Activated naive CD4-positive, alpha-beta T cell treated with anti-CD3 and anti-CD28 coated beads, Interleukin-2, amount 10 ng/mL, durations not matched to agents 7 days and 5 days (primary cell): ENCODE data around the gene LAMB3.

ENCODE experiments used
- CTCF ChIA-PET: fragments of 350-600 bp; sonication (Branson Sonifier 250); formaldehyde crosslinking; loops from one replicate; lab custom pipeline; 2021; ENCODE audit warnings: antibody characterized with exemption; lab: Charles Lee
- DNase-seq: peaks from one replicate; pipeline ENCODE4 v3.0.0-alpha.2; 2020
- H3K27ac Mint-ChIP-seq: one replicate; pipeline ENCODE4 v1.8.0; 2021; ENCODE audit warnings: mild to moderate bottlenecking, moderate library complexity, mixed read lengths
- H3K27me3 Mint-ChIP-seq: one replicate; pipeline ENCODE4 v1.8.0; 2021; ENCODE audit warnings: mild to moderate bottlenecking, mixed read lengths
- H3K36me3 Mint-ChIP-seq: one replicate; pipeline ENCODE4 v1.8.0; 2021; ENCODE audit warnings: mixed read lengths
- H3K4me1 Mint-ChIP-seq: one replicate; pipeline ENCODE4 v1.8.0; 2021; ENCODE audit warnings: mixed read lengths
- H3K4me3 Mint-ChIP-seq: one replicate; pipeline ENCODE4 v1.8.0; 2021; ENCODE audit warnings: mild to moderate bottlenecking, moderate library complexity, mixed read lengths
- H3K9me3 Mint-ChIP-seq: one replicate; pipeline ENCODE4 v1.8.0; 2021; ENCODE audit warnings: mixed read lengths

Gene LAMB3

DNA sequence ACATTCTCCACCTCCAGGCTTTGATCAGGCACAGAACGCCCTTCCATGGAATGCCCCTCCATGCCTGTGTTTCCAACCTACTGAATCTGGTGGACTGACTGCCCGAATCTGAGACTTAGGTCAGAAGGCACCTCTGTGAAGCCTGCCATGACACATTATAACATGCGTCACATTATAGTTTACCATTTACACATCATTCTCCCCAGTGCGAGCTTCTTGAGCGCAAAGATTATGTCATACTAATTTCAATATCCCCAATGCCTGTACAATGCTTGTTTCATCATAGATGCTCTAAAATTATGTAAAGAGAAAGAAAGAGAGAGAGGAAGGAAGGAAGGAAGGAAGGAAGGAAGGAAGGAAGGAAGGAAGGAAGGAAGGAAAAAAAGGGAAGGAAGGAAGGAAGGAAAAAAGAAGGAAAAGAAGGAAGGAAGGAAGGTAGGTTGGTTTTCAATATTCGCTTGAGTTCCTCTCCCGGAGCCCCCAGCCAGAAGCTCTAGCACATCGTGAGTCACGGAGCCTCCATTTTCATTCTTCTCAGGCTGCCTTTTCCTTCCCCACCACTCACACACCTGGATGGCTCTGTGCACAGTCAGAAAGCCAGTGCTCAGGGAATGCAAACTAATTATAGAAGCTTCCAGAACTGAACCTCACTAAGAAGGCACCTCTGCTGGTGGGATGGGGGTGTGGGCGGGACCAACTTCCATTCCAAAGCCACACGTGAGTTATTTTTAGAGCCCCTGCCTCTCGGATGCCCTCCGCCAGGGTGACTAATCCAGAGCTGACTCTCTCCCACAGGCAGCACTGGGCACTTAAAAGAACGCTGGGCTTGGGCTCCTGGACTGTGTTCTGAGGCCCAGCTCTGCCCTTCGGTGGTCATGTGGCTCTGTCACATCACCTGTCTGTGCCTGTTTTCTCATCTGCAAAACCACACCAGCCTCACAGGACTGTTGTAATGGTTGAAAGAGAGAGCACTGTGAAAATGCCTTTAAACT is 27.4 kb downstream of the LAMB3 start:
- no peak for DNase-seq
- Mint-ChIP-seq H3K4me3 (no peak overlapping the region), H3K36me3 (no peaks in the 10 kb centered on the region), H3K4me1 (no peaks in the 10 kb centered on the region), H3K27ac (no peak overlapping the region), H3K9me3 (no peaks in the 10 kb centered on the region), H3K27me3 (peaks cover 23% of the 10 kb centered on the region)
- CTCF ChIA-PET: interaction anchor here (0.7 to 4.8 kb wide), 8 partner anchors 9 to 67 kb away, joined by 3 to 27 read pairs (median 4); no protein-coding TSS in a partner anchor

GRCh38 chr1:209622841-209623829 is 29.1 kb downstream of the LAMB3 start:
- Mint-ChIP-seq H3K36me3 (no peaks in the 10 kb centered on the region), H3K4me3 (no peak overlapping the region), H3K27me3 (peaks cover 20% of the 10 kb centered on the region), H3K4me1 (peaks cover 10% of the 10 kb centered on the region), H3K27ac (no peak overlapping the region), H3K9me3 (no peaks in the 10 kb centered on the region)
- CTCF ChIA-PET: interaction anchor here (1.3 to 2.6 kb wide), 6 partner anchors 16 to 68 kb away, joined by 3 to 9 read pairs (median 4); no protein-coding TSS in a partner anchor
- no peak for DNase-seq

DNA sequence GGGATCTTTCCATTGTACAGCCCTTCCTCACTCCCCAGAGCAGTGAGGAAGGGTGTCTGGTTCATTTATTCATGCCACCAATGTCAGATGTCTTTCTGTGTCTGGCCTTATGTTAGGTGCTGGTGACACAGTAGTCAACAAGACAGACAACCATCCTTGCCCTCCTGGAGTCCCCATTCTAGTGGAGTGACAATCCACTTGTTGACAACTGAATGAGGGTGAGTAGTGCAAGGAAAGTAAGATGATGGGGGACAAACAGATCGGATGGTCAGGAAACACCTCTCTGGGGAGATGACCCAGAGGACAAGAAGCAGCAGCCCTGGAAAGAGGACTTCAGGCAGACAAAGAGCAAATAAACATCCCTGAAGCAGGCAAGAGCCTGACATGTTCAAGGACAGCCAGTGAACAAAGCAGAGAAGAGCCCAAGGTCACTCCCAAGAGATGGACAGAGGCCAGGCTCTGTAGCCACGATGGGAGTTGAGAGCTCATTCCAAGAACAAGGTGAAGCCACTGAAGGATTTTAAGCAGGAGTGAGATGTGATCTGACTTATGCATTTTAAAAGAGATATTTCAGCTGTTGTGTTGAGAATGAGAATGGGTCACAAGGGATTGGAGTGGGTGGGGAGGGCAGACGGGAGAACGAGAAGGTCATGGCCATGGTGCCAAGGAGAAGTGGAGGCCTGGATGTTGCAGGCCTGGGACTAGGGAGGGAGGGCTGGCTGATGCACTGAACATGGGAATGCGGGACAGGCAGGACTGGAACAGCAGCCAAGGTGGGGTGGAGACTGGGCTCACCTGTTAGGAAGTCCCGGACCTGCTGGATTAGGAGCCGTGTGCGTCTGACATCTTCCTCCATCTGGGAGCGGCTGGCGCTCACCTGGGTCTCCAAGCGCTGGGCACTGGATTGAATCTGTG is 30.2 kb downstream of the LAMB3 start:
- Mint-ChIP-seq H3K36me3 (no peaks in the 10 kb centered on the region), H3K9me3 (no peaks in the 10 kb centered on the region), H3K4me1 (peaks cover 10% of the 10 kb centered on the region), H3K27me3 (peaks cover 15% of the 10 kb centered on the region), H3K27ac (no peak overlapping the region), H3K4me3 (no peak overlapping the region)
- CTCF ChIA-PET: interaction anchor here (1.4 kb wide), 1 partner anchor 56 kb away, joined by 6 read pairs; no protein-coding TSS in a partner anchor
- no peak for DNase-seq

DNA sequence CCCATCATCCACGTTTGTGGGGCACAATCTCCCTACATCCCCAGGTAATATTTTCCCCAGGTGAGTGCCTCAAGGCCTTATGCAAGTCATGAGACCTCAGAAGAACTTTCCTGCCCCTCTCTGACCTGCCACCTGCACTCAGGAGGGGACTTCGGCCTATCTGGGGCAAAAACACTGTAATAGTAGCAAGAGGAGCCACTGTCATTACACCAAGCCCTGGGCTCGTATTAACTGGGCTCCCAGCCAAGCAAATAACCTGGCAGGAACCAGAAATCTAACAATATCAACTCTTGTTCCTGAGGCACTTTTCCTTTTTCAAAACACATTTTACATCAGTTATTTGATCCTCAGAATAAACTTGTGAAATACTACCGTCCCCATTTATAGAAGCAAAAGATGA is 30.9 kb downstream of the LAMB3 start:
- Mint-ChIP-seq H3K27me3 (peaks cover 19% of the 10 kb centered on the region), H3K4me1 (peaks cover 10% of the 10 kb centered on the region), H3K9me3 (no peaks in the 10 kb centered on the region), H3K27ac (no peak overlapping the region), H3K4me3 (no peak overlapping the region), H3K36me3 (no peaks in the 10 kb centered on the region)
- CTCF ChIA-PET: no interaction called here
- no peak for DNase-seq

DNA sequence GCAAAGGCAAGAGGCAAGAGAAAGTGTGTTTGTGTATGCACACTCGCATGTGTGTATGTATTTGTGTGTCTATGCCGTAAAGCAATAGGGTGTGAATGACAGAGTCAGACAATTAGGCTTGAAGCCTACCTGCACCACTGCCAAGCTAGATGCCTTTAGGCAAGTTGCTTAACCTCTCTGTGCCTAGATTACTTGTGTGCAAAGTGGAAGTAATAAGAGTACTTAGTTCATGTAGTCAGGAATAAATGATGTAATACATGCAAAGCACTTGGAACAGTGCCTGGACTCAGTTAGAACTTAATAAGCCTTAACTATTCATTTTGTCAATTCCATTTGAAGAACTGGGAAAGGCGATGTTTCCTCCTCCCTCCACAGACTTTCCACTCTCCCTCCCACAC is 31.7 kb downstream of the LAMB3 start:
- peaks cover 10% of the 10 kb centered on the region for H3K4me1 Mint-ChIP-seq
- CTCF ChIA-PET: no interaction called here

DNA sequence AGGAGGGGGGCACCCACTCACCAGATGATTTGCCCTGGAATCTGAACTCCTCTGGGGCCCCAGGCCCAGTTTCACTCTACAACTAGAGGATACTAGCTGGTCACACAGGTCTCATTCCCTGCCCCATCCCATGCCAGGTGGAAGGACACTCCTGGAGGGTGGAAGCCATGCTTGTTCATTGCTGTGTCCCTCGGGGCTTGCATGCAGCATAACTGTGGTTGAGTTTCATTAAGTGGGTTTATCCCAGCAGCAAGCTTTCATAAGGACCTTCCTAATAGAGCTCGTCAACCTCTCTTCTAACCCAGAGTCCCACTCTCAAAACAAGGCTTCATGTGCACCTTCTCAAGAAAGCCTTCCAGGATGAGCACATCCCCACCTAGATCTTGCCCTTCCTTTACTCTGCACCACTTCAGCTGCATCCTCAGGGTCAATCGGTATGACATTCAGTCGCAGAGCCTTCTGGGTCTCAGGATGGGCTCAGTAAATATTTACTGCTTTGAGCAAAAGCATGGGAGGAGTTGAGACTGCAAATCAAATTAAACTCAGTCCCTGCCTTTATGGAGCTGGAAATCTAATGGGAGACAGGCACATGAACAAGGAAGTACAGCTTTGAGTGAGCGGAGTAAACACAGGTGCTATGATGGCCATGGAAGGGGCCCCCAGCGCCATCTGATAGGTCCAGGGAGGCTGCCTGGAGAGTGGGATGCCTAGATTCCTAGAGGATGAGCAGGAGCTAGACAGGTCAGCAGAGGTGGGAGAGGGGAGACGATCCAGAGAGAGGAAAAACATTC is 32.3 kb downstream of the LAMB3 start:
- CTCF ChIA-PET: interaction anchor here (1.1 kb wide), 1 partner anchor 9 kb away, joined by 3 read pairs; no protein-coding TSS in a partner anchor
- Mint-ChIP-seq H3K9me3 (no peaks in the 10 kb centered on the region), H3K27me3 (peaks cover 27% of the 10 kb centered on the region), H3K4me1 (peaks cover 10% of the 10 kb centered on the region), H3K27ac (no peak overlapping the region), H3K4me3 (no peak overlapping the region), H3K36me3 (no peaks in the 10 kb centered on the region)
- no peak for DNase-seq

More for the DNA sequence above, 31.7 kb downstream of the LAMB3 start:
- no peak overlapping the region for H3K27ac Mint-ChIP-seq
- H3K4me3 Mint-ChIP-seq: no peak overlapping the region
- peaks cover 21% of the 10 kb centered on the region for H3K27me3 Mint-ChIP-seq
- H3K36me3 Mint-ChIP-seq: no peaks in the 10 kb centered on the region
- no peaks in the 10 kb centered on the region for H3K9me3 Mint-ChIP-seq
- DNase-seq: no peak

- Mint-ChIP-seq H3K36me3 (no peaks in the 10 kb centered on the region), H3K27ac (no peak overlapping the region), H3K4me1 (peaks cover 10% of the 10 kb centered on the region), H3K9me3 (no peaks in the 10 kb centered on the region), H3K4me3 (no peak overlapping the region), H3K27me3 (peaks cover 27% of the 10 kb centered on the region)
- DNase-seq: no peak
- CTCF ChIA-PET: interaction anchor here (1.1 kb wide), 1 partner anchor 10 kb away, joined by 3 read pairs; no protein-coding TSS in a partner anchor
Measured at GRCh38 chr1:209618756-209619420, 33.3 kb downstream of the LAMB3 start.

DNA sequence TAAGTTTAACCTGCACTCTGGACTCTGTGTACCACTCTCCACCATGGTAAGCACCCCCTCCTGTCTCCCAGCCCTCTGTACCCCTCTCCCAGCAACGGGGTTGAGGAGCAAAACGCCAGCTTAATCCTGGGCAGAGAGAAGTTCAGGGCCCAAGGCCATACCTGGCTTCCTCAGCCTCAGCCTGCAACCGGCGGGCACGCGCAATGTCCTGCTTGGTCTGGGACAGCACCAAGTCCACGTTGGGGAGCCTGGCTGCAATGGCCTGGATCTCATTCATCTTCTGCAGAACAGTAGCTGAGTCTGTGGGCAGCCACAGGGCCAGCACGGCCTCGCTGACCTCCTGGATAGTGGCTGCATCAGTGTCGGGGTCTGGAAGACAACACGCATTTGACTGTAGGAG is 33.9 kb downstream of the LAMB3 start:
- Mint-ChIP-seq H3K36me3 (no peaks in the 10 kb centered on the region), H3K9me3 (no peaks in the 10 kb centered on the region), H3K27me3 (peaks cover 24% of the 10 kb centered on the region), H3K4me1 (peaks cover 15% of the 10 kb centered on the region), H3K4me3 (no peak overlapping the region), H3K27ac (no peak overlapping the region)
- CTCF ChIA-PET: interaction anchor here (4.1 kb wide), 1 partner anchor 9 kb away, joined by 27 read pairs; no protein-coding TSS in a partner anchor
- no peak for DNase-seq

- CTCF ChIA-PET: interaction anchor here (1.6 to 4.1 kb wide), 2 partner anchors 10 to 15 kb away, joined by 6 to 27 read pairs; no protein-coding TSS in a partner anchor
- H3K4me1 Mint-ChIP-seq: peaks cover 20% of the 10 kb centered on the region
- DNase-seq: no peak
- no peak overlapping the region for H3K4me3 Mint-ChIP-seq
- H3K36me3 Mint-ChIP-seq: no peaks in the 10 kb centered on the region
- H3K27me3 Mint-ChIP-seq: peaks cover 22% of the 10 kb centered on the region
- H3K27ac Mint-ChIP-seq: no peak overlapping the region
- H3K9me3 Mint-ChIP-seq: no peaks in the 10 kb centered on the region
Measured at GRCh38 chr1:209617755-209618154, 34.5 kb downstream of the LAMB3 start.

DNA sequence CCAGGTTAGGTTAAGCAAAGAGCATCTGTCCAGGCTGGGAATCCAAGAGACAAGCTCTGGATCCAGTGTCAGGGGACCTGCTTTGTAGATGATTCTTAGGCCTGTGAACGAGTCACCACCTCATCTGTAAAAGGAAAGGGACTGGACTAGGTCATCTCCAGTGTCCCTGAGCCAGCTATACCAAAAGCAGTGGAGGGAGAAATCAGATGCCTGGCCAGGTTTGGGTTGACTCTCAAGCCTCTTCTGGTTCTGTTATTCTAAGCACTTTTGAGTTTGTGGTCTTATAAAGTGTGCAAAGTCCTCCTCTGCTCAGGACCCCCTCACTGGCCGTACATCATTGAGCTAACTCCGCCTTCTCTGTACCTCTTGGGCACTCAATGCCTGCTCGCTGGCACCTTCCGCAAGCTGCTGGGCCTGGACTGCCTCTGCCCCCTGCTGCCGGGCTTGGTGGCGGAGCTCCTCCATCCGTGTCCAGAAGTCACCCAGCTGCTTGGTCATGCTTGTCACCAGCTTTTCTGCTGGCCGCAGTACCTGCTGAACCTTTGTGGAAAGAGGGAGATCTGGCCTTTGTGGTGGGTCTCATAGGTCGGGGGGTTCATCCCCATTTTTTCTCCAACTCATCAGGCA is 35.1 kb downstream of the LAMB3 start:
- DNase-seq: no peak
- Mint-ChIP-seq H3K27me3 (peaks cover 21% of the 10 kb centered on the region), H3K9me3 (no peaks in the 10 kb centered on the region), H3K36me3 (no peaks in the 10 kb centered on the region), H3K4me1 (peaks cover 26% of the 10 kb centered on the region), H3K4me3 (no peak overlapping the region), H3K27ac (no peak overlapping the region)
- CTCF ChIA-PET: interaction anchor here (1.4 to 4.1 kb wide), 3 partner anchors 10 to 40 kb away, joined by 4 to 27 read pairs (median 6); no protein-coding TSS in a partner anchor

- H3K9me3 Mint-ChIP-seq: no peaks in the 10 kb centered on the region
Measured at GRCh38 chr1:209616366-209617046, 35.7 kb downstream of the LAMB3 start.

More at GRCh38 chr1:209616366-209617046, 35.7 kb downstream of the LAMB3 start:
- DNase-seq: no peak
- CTCF ChIA-PET: interaction anchor here (1.4 to 4.1 kb wide), 3 partner anchors 11 to 40 kb away, joined by 4 to 27 read pairs (median 6); no protein-coding TSS in a partner anchor
- no peak overlapping the region for H3K4me3 Mint-ChIP-seq
- no peak overlapping the region for H3K27ac Mint-ChIP-seq
- H3K36me3 Mint-ChIP-seq: no peaks in the 10 kb centered on the region
- peaks cover 32% of the 10 kb centered on the region for H3K4me1 Mint-ChIP-seq
- H3K27me3 Mint-ChIP-seq: peaks cover 21% of the 10 kb centered on the region
